Measurements from ENCODE around the gene DHX57. TPM values are rescaled to one million over a fixed set of nuclear protein-coding genes. Genes with fewer than 3 reads are reported as not detected.
A peak's percentile ranks its signal among the peaks of the same experiment; 100 is the strongest.

DHX57 gene
- total RNA-seq, 4 donors from 2014 or later, result 11.1 to 17.4 (median 12.2) TPM

- no peak for DNase-seq (ENCODE audit: extremely low spot score)
- H3K4me3 ChIP-seq, result peak overlapping the region; percentile 77 to 91 (median 84)
- no peaks in the 10 kb centered on the region for H3K27me3 ChIP-seq
- WGBS, result 56% methylated on average over 26 of the region's 26 CpGs
- intact Hi-C loops (cut with DNase I), result no loop called here
- H3K9me3 ChIP-seq, result no peaks in the 10 kb centered on the region
- peaks cover 57 to 65% (median 61%) of the 10 kb centered on the region in 4 donors for H3K4me1 ChIP-seq
- H3K27ac ChIP-seq (replicated peaks in 1 of 4), result peak overlapping the region; percentile 96 to 99 (median 98)
- TF ChIP-seq CTCF (IDR thresholded peaks at IDR 0.05) (no peak), EP300 (IDR thresholded peaks at IDR 0.05) (no peak), POLR2A (IDR thresholded peaks at IDR 0.05; ENCODE audit: low read depth) (no peak), POLR2AphosphoS5 (IDR thresholded peaks at IDR 0.05) (no peak)
- H3K36me3 ChIP-seq, result peaks cover 43 to 53% (median 48%) of the 10 kb centered on the region in 4 donors
These were observed 126.6 kb downstream of the DHX57 start for GRCh38 chr2:38748943-38749804.

- no peaks in the 10 kb centered on the region for H3K27me3 ChIP-seq
- 89% methylated on average over 9 of the region's 9 CpGs for WGBS
- DNase-seq (ENCODE audit: extremely low spot score), result no peak
- intact Hi-C loops (cut with DNase I), result no loop called here
- peaks cover 60 to 69% (median 67%) of the 10 kb centered on the region in 4 donors for H3K4me1 ChIP-seq
- no peak overlapping the region for H3K4me3 ChIP-seq
- H3K36me3 ChIP-seq, result peaks cover 44 to 61% (median 52%) of the 10 kb centered on the region in 4 donors
- peak overlapping the region in 2 of 4 donors; percentile 5 to 37 for H3K27ac ChIP-seq (replicated peaks in 1 of 4)
- TF ChIP-seq POLR2A (IDR thresholded peaks at IDR 0.05; ENCODE audit: low read depth) (no peak), CTCF (IDR thresholded peaks at IDR 0.05) (no peak), EP300 (IDR thresholded peaks at IDR 0.05) (no peak), POLR2AphosphoS5 (IDR thresholded peaks at IDR 0.05) (no peak)
- H3K9me3 ChIP-seq, result no peaks in the 10 kb centered on the region
These were observed 127.3 kb downstream of the DHX57 start for GRCh38 chr2:38748391-38748790.

- TF ChIP-seq POLR2AphosphoS5 (IDR thresholded peaks at IDR 0.05) (no peak), POLR2A (IDR thresholded peaks at IDR 0.05; ENCODE audit: low read depth) (no peak), EP300 (IDR thresholded peaks at IDR 0.05) (no peak), CTCF (IDR thresholded peaks at IDR 0.05) (no peak)
- intact Hi-C loops (cut with DNase I), result no loop called here
- WGBS, result 74% methylated on average over 5 of the region's 5 CpGs
- DNase-seq (ENCODE audit: extremely low spot score), result no peak
- no peaks in the 10 kb centered on the region for H3K9me3 ChIP-seq
- no peak overlapping the region for H3K4me3 ChIP-seq
- peak overlapping the region in 3 of 4 donors; percentile 5 to 37 (median 13) for H3K27ac ChIP-seq (replicated peaks in 1 of 4)
- H3K27me3 ChIP-seq, result no peaks in the 10 kb centered on the region
- H3K4me1 ChIP-seq, result peaks cover 60 to 75% (median 72%) of the 10 kb centered on the region in 4 donors
- peaks cover 46 to 66% (median 57%) of the 10 kb centered on the region in 4 donors for H3K36me3 ChIP-seq
These were observed 127.9 kb downstream of the DHX57 start for GRCh38 chr2:38747819-38748218.

Small RNAs within 50 kb of the gene (small RNA-seq; reads per million reads assigned to genes)
- 0 reads per million in 3 donors for gene RNU6-851P

Other genes starting within 250 kb of the DHX57 start
- gene GALM, start 209.8 kb downstream of the DHX57 start, total RNA-seq, result 10 to 100 TPM in 3 of 4 donors, 1 to 10 TPM in 1; 8.3 to 14.6 (median 11.6) TPM
- 100 to 1,000 TPM in 1 of 4 donors, 10 to 100 TPM in 3; 41.4 to 100 (median 56.8) TPM for gene SRSF7, start 124.6 kb downstream of the DHX57 start, total RNA-seq
- gene GEMIN6, start 97.7 kb downstream of the DHX57 start, total RNA-seq, result 1 to 10 TPM; 2.8 to 9.9 (median 7.4) TPM
- 10 to 100 TPM in 1 of 4 donors, 1 to 10 TPM in 3; 8.7 to 10.8 (median 9.7) TPM for gene MORN2, start within 50 bp of the DHX57 start, total RNA-seq
- 1 to 10 TPM in 1 of 4 donors, under 1 TPM in 3; 0.66 to 2.1 (median 0.82) TPM for gene ARHGEF33, start 13.9 kb upstream of the DHX57 start, total RNA-seq
- gene SOS1, start 245.1 kb upstream of the DHX57 start, total RNA-seq, result 10 to 100 TPM; 33.3 to 48.6 (median 35.7) TPM

Measured in esophagus muscularis mucosa (tissue), 4 donors.